Measurements from ENCODE around the gene KDM6A. TPM values are rescaled to one million over a fixed set of nuclear protein-coding genes. Genes with fewer than 3 reads are reported as not detected.

The KDM6A gene
- total and polyA plus RNA-seq, 2 donors (not counting 3 experiments of a cell fraction or from before 2014, with no cell fraction given), result 9.0 to 20.6 TPM

DNA sequence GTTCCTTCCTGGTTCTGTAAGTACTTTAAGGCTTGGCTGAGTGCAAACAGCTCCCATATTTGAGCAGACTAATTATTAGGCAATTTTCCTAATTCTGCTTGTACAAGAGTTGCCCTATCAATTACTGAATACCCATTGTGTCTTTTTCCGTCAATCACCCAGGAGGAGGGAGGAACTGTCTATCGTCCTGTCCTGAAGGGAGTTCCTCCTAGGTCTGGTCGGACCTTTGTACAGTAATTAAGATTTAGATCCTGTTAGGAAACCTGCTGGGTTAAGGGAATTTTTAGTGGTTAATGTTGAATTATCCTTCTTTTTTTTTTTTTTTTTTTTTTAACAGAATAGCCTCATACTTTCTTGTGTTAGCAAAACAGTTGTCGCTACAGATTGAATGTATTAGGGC lies 130.1 kb downstream of the KDM6A start:
- DNase-seq (ENCODE audit: low read depth, low spot score) (no peak), FAIRE-seq (no peak)
- POLR2A ChIA-PET, result no interaction called here
- Histone ChIP-seq H3K27me3 (ENCODE audit: control insufficient read depth in 2 of 2, insufficient read depth in 2 of 2, low read length in 2 of 2) (no peaks in the 10 kb centered on the region), H3K4me3 (replicated peaks in 1 of 3; ENCODE audit: insufficient read depth in 1 of 3, low read depth in 1 of 3, low read length in 3 of 3) (no peak overlapping the region), H3K9ac (replicated peaks; ENCODE audit: extremely low read depth, insufficient read depth, low read length) (no peak overlapping the region), H3K79me2 (ENCODE audit: control insufficient read depth, insufficient read depth, low read length) (no peaks in the 10 kb centered on the region), H3K9me3 (replicated peaks; ENCODE audit: control insufficient read depth, insufficient read depth, low read length) (no peaks in the 10 kb centered on the region), H3K4me2 (ENCODE audit: insufficient read depth, low read length) (no peak overlapping the region), H3K27ac (ENCODE audit: insufficient read depth, low read depth, low read length) (no peak overlapping the region), H2AFZ (ENCODE audit: low read depth, low read length) (no peak overlapping the region), H4K20me1 (replicated peaks; ENCODE audit: control insufficient read depth, extremely low read depth, insufficient read depth, low read length) (no peaks in the 10 kb centered on the region), H3K4me1 (ENCODE audit: control insufficient read depth, extremely low read depth, insufficient read depth, low read length) (no peaks in the 10 kb centered on the region), H3K36me3 (ENCODE audit: control insufficient read depth in 2 of 2, extremely low read depth in 1 of 2, insufficient read depth in 2 of 2, low read length in 2 of 2) (no peaks in the 10 kb centered on the region), H3K9me1 (replicated peaks; ENCODE audit: control insufficient read depth, extremely low read depth, insufficient read depth, low read length) (no peaks in the 10 kb centered on the region)
- dilution Hi-C loops (cut with MboI; ENCODE audit: extremely low pct_ligation_motif_present, low sequenced_read_pairs) (no loop called here), intact Hi-C loops (cut with micrococcal nuclease) (no loop called here)
- CTCF ChIA-PET, result no interaction called here
- no TSS peak for BruUV-seq (replicated peaks)
- TF ChIP-seq EZH2 (IDR thresholded peaks at IDR 0.05; ENCODE audit: borderline replicate concordance, low read depth, low read length, severe bottlenecking) (no peak), FOS (IDR thresholded peaks at IDR 0.05; ENCODE audit: borderline replicate concordance, insufficient read depth, low read length) (no peak), GATA2 (IDR thresholded peaks at IDR 0.05; ENCODE audit: insufficient read depth, insufficient read length, low read depth, low read length) (no peak), POLR2AphosphoS5 (IDR thresholded peaks at IDR 0.05; ENCODE audit: insufficient read depth, low read depth, low read length) (no peak), POLR2A (IDR thresholded peaks at IDR 0.05; ENCODE audit: low read depth, low read length) (no peak), MYC (IDR thresholded peaks at IDR 0.05; ENCODE audit: low read depth, low read length) (no peak), JUN (IDR thresholded peaks at IDR 0.05; ENCODE audit: borderline replicate concordance, insufficient read depth, insufficient read length, low read depth) (no peak)
- TF ChIP-seq, protein P1, sequence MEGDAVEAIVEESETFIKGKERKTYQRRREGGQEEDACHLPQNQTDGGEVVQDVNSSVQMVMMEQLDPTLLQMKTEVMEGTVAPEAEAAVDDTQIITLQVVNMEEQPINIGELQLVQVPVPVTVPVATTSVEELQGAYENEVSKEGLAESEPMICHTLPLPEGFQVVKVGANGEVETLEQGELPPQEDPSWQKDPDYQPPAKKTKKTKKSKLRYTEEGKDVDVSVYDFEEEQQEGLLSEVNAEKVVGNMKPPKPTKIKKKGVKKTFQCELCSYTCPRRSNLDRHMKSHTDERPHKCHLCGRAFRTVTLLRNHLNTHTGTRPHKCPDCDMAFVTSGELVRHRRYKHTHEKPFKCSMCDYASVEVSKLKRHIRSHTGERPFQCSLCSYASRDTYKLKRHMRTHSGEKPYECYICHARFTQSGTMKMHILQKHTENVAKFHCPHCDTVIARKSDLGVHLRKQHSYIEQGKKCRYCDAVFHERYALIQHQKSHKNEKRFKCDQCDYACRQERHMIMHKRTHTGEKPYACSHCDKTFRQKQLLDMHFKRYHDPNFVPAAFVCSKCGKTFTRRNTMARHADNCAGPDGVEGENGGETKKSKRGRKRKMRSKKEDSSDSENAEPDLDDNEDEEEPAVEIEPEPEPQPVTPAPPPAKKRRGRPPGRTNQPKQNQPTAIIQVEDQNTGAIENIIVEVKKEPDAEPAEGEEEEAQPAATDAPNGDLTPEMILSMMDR (IDR thresholded peaks at IDR 0.05; ENCODE audit: extremely low read depth in 1 of 2, insufficient read depth in 1 of 2, low read depth in 1 of 2, low read length in 2 of 2), result no peak
- TF ChIP-seq, protein P2, sequence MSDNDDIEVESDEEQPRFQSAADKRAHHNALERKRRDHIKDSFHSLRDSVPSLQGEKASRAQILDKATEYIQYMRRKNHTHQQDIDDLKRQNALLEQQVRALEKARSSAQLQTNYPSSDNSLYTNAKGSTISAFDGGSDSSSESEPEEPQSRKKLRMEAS (IDR thresholded peaks at IDR 0.05; ENCODE audit: insufficient read depth, insufficient read length), result no peak
